Globus pallidus (tissue), 1 donor: ENCODE results near the gene NEAT1.
"Not testable (repeated sequence)": the region's sequence is repeated elsewhere in the genome, so short reads cannot be mapped to it uniquely, and the experiment has no call there.

Source experiments
- DNase-seq: peaks from one replicate; pipeline ENCODE4 v3.0.0-alpha.2; 2015; ENCODE audit warnings: low spot score

The NEAT1 gene

GRCh38 chr11:65452806-65453490 is 30.4 kb downstream of the NEAT1 start:
- no peak for DNase-seq

DNA sequence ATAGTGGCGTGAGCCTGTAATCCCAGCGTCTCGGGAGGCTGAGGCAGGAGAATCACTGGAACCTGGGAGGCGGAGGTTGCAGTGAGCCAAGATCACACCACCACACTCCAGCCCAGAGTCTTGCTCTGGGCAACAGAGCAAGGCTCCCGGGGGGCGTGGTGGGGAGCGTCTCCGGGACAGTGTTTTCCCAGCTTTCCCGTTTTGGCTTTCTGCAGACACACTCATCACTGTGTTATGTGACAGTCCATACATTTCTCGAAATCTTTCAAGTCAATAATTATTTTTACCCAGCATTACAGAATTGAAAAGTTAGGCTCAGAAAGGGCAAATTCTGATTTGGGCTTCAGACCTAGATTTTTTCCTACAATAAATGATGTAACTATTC is 31.7 kb downstream of the NEAT1 start:
- no peak for DNase-seq

- DNase-seq: peak; percentile 90
These were observed 32.3 kb downstream of the NEAT1 start for GRCh38 chr11:65454696-65455456.

DNA sequence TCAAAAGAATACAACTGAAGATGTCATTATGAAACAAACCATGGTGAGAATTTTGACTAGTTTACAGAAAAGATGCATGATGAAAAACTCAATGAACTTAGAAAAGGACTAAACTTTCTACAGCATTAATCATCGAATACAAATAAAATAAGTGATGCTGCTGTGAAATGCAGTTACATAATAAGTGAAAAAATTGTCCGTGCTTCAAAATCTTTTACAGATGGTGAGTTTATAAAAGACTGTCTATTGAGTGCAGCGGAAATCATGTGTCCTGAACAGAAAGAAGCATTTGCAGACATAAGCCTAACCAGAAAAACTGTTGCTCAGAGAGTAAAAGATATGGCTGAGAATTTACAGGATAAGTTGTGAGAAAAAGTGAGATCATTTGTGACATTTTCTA is 33.8 kb downstream of the NEAT1 start:
- DNase-seq: no peak

GRCh38 chr11:65459552-65459951 is 37.0 kb downstream of the NEAT1 start:
- no peak for DNase-seq

GRCh38 chr11:65465471-65465870 is 42.9 kb downstream of the NEAT1 start:
- not testable (repeated sequence) for DNase-seq

- DNase-seq: not testable (repeated sequence)
These were observed 44.7 kb downstream of the NEAT1 start for GRCh38 chr11:65467306-65467705.

GRCh38 chr11:65468874-65469333 is 46.3 kb downstream of the NEAT1 start:
- no peak for DNase-seq

GRCh38 chr11:65470433-65471049 is 47.9 kb downstream of the NEAT1 start:
- DNase-seq: no peak

DNA sequence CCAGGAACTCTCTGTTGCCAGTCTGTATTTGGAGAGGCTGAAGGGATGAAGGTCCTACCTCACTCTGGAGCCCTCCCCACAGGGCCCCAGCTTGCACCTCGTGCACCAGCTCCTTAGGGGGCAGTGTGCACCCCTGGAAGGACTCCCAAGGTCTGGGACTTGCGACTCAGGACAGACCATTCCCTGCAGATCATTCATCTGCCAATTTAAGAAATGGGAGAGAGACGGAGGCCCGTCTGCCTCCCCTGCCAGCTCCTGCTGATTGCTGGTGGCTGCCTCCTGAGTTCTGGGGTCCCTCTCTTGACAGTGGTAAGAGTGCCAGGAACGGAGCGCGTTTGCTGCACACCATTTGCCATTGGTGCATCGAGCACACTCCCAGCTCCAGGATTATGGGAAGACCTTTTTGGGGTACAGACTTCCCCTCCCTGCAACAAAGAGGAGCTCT is 48.9 kb downstream of the NEAT1 start:
- peak; percentile 77 for DNase-seq

DNA sequence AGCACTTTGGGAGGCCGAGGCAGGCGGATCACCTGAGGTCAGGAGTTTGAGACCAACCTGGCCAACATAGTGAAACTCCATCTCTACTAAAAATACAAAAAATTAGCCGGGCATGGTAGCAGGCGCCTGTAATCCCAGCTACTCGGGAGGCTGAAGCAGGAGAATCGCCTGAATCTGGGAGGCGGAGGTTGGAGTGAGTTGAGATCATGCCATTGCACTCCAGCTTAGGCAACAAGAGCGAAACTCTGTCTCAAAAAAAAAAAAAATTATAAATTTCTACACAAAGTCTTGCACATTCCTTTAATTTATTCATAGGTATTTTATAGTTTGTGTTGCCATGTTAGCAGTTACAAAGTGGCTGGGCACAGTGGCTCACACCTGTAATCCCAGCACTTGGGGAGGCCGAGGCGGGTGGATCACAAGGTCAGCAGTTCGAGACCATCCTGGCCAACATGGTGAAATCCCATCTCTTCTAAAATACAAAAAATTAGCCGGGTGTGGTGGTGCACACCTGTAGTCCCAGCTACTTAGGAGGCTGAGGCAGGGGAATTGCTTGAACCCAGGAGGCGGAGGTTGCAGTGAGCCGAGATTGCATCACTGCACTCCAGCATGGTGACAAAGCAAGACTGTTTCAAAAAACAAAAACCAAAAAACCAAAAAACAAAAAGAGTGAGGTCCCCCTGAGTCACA is 50.1 kb downstream of the NEAT1 start:
- DNase-seq: not testable (repeated sequence)

- no peak for DNase-seq
These were observed 50.8 kb downstream of the NEAT1 start for GRCh38 chr11:65473278-65473860.

GRCh38 chr11:65474864-65475263 is 52.3 kb downstream of the NEAT1 start:
- no peak for DNase-seq

DNA sequence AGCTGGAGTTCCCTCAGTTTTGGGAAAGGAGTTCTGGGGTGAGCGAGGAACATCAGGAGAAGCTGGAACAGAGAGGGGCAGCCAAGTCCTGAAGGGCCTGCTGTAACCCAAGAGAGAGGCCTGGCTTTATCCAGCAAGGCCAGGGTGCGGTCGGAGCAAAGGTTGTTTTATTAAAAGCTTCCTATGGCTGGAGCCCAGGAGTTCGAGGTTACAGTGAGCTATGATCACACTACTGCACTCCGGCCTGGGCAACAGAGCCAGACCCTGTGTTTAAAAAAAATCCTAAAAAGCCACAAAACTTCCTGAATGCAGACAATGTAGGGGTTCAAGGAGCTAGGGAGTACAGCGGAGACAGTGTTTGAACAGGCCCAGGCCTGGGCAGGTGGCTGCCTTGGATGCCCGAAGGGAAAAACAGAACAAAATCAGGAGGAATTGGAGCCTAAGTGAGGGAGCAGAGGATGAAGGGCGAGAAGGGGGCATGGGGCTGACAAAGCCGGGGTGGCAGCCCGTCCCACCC is 54.1 kb downstream of the NEAT1 start:
- no peak for DNase-seq

- DNase-seq: peak; percentile 97
These were observed 54.8 kb downstream of the NEAT1 start for GRCh38 chr11:65477149-65477965.

DNA sequence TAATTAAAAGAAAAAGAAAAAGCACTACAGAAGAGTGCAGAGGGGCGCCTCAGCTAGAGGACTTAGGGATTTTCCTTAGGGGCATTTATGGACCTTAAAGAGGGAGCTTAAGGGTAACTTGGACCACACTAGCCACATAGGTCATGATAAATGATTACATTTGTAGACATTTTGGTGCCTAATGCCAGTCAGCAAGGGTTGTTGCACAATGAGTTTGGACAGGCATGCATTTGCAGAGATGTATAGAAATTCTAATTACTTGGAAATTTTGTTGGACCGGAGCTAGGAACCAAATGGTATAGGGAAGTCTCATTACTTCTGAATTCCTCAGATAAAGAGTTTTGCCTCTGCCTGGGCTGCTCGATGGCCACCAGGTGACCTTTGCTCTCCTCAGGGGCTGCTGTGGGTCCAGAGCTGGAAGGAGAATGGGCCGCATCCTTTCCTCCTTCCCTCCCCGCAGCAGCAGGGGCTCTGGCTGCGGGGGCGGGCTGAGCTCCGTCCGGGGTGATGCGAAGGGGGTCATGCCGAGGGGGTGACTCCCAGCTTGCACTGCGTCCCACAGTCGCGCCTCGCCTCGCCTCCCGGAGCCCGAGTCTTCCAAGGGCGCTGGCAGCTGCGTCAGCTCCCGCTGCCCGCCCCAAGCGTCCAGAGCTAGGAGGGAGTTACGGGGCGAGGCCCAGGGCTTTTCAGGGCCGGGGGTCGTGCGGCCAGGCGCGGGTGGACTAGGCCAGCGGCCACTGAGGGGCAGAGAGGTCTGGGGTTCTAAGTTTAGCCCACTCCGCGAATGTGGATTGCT is 56.0 kb downstream of the NEAT1 start:
- no peak for DNase-seq

DNA sequence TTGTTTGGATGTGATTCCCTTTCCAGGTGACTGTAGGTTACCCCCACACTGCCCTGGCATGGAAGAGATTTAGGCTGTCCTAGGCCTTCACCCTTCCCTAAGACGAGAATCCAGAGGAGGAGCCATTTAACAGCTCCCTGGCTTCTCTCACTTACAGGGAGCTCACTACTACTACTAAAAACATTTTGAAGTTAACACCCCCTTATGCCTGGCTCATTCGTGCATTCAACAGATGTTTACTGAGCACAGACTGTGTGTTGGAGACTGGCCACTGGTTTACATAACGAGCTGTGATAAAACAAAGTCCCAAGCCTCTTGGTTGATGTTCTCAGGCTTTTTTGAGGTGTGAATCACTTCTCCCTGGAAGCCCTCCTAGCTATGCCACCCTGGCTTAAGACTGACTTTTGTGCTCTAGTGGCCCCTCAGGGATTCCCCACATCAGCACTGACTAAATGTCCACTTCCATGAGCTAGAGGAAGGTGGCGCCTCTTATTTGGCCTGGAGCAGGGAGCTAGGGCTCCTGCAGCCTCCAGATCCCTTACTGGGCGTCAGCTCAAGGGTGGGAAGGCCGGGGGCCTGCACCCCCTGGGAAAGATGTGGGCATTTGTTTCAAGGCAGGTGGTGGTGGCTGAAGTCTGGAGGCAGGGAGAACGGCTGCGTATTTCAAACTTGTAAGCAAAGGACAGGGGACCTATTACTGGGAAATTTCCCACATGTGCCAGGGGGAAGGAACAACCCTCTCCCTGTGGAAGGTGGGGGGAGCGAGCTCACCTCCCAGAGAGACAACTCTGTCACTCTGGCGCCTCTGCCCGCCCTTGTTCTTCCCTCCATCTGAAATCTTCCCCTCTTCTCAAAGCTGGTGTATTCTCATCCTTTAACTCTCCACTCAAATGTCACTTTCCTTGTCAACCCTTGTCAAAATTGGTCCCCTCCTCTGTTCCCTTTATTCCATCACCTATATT is 56.9 kb downstream of the NEAT1 start:
- DNase-seq: peak; percentile 82

DNA sequence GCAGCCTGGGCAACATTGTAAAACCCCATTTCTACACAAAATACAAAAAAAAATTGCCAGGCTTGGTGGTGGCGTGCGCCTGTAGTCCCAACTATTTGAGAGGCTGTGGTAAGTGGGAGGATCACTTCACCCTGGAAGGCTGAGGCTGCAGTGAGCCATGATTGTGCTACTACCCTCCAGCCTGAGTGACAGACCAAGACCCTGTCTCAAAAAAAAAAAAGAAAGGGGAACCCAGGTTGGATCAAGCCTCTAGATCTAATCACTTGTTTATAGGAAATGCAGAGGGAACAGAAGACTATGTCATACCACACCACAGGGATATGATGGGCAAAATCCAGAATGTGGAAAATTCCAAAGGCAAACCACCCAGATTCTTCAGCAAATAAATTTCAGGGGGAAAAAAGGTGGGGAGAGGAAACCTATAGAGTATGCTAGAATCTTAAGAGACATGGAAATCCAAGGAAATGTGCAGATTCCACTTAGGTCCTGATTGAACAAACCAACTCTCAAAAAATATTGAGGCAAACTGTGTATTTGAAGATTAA is 59.8 kb downstream of the NEAT1 start:
- no peak for DNase-seq

- DNase-seq: no peak
These were observed 63.3 kb downstream of the NEAT1 start for GRCh38 chr11:65485920-65486219.
